ENCODE results near the gene EDN2. TPM values are rescaled to one million over a fixed set of nuclear protein-coding genes. Genes with fewer than 3 reads are reported as not detected.

EDN2 gene
- total and polyA plus RNA-seq, 4 donors: 0.10 to 0.13 TPM; not detected in 2

GRCh38 chr1:41514381-41514780, 29.9 kb upstream of the EDN2 start:
- Histone ChIP-seq H3K9me3 (ENCODE audit: control insufficient read depth in 4 of 4, low read length in 3 of 4) (no peaks in the 10 kb centered on the region), H3K27me3 (ENCODE audit: control insufficient read depth in 4 of 4, insufficient read depth in 4 of 4, low read length in 3 of 4) (no peaks in the 10 kb centered on the region), H3K4me1 (ENCODE audit: control insufficient read depth in 4 of 4, insufficient read depth in 4 of 4, low read length in 3 of 4) (peaks cover 0 to 11% (median 8%) of the 10 kb centered on the region in 4 donors), H3K36me3 (ENCODE audit: control insufficient read depth in 4 of 4, insufficient read depth in 3 of 4, low read depth in 1 of 4, low read length in 3 of 4) (no peaks in the 10 kb centered on the region), H3K27ac (ENCODE audit: low read depth in 1 of 2, low read length in 2 of 2) (no peak overlapping the region), H3K4me3 (ENCODE audit: low read depth in 1 of 3, low read length in 3 of 3) (no peak overlapping the region), H3K9ac (ENCODE audit: low read depth in 1 of 2, low read length in 2 of 2) (no peak overlapping the region)
- DNase-seq (ENCODE audit: low spot score): no peak
- TF ChIP-seq SP1 (IDR thresholded peaks at IDR 0.05) (peak; percentile 24), HNF4A (conservative IDR thresholded peaks at IDR 0.05) (peak; percentile 7 to 61), TAF1 (conservative IDR thresholded peaks at IDR 0.05) (no peak), GABPA (IDR thresholded peaks at IDR 0.05 in 1 of 2, conservative IDR thresholded peaks at IDR 0.05 in 1 of 2) (no peak)
- TF ChIP-seq, protein P1, sequence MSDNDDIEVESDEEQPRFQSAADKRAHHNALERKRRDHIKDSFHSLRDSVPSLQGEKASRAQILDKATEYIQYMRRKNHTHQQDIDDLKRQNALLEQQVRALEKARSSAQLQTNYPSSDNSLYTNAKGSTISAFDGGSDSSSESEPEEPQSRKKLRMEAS (IDR thresholded peaks at IDR 0.05): no peak
- TF ChIP-seq, protein P2, sequence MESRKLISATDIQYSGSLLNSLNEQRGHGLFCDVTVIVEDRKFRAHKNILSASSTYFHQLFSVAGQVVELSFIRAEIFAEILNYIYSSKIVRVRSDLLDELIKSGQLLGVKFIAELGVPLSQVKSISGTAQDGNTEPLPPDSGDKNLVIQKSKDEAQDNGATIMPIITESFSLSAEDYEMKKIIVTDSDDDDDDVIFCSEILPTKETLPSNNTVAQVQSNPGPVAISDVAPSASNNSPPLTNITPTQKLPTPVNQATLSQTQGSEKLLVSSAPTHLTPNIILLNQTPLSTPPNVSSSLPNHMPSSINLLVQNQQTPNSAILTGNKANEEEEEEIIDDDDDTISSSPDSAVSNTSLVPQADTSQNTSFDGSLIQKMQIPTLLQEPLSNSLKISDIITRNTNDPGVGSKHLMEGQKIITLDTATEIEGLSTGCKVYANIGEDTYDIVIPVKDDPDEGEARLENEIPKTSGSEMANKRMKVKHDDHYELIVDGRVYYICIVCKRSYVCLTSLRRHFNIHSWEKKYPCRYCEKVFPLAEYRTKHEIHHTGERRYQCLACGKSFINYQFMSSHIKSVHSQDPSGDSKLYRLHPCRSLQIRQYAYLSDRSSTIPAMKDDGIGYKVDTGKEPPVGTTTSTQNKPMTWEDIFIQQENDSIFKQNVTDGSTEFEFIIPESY (IDR thresholded peaks at IDR 0.05): no peak
- 45% methylated on average over 8 of the region's 8 CpGs for WGBS

DNA sequence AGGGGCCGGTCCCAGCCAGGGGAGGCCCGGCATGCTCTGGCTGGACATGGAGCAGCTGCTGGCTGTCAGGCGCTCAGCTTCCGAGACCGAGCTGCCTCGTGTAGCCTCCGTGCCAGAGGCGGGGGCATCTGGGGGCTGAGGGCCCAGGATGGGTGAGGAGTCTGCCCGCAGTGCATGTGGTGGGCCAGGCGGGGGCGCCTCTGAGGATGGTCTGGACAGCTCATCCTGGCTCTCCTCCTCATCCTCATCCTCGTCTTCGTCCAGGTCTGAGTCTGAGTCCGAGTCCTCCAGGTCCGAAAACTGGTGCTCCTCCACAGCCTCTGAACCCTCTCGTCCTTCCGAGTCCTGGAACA, 28.9 kb upstream of the EDN2 start:
- 87% methylated on average over 17 of the region's 17 CpGs for WGBS
- no peak for DNase-seq (ENCODE audit: low spot score)
- peaks cover 0 to 11% (median 8%) of the 10 kb centered on the region in 4 donors for H3K4me1 ChIP-seq (ENCODE audit: control insufficient read depth in 4 of 4, insufficient read depth in 4 of 4, low read length in 3 of 4)
- H3K27ac ChIP-seq (ENCODE audit: low read depth in 1 of 2, low read length in 2 of 2): no peak overlapping the region
- H3K9ac ChIP-seq (ENCODE audit: low read depth in 1 of 2, low read length in 2 of 2): no peak overlapping the region
- TF ChIP-seq SP1 (IDR thresholded peaks at IDR 0.05) (no peak), JUND (IDR thresholded peaks at IDR 0.05) (no peak), ATF3 (IDR thresholded peaks at IDR 0.05) (no peak), GABPA (IDR thresholded peaks at IDR 0.05 in 1 of 2, conservative IDR thresholded peaks at IDR 0.05 in 1 of 2) (no peak), CTCF (IDR thresholded peaks at IDR 0.05; ENCODE audit: low read depth, low read length, missing input control) (no peak), RXRA (IDR thresholded peaks at IDR 0.05) (no peak), HNF4A (conservative IDR thresholded peaks at IDR 0.05) (no peak), EGR1 (IDR thresholded peaks at IDR 0.05; ENCODE audit: low read depth in 2 of 2) (no peak), TAF1 (conservative IDR thresholded peaks at IDR 0.05) (no peak), YY1 (IDR thresholded peaks at IDR 0.05) (no peak), HNF4G (IDR thresholded peaks at IDR 0.05) (no peak), RAD21 (IDR thresholded peaks at IDR 0.05) (no peak), FOXA2 (IDR thresholded peaks at IDR 0.05) (no peak), FOXA1 (IDR thresholded peaks at IDR 0.05) (no peak), NR2F2 (IDR thresholded peaks at IDR 0.05) (no peak)
- TF ChIP-seq, protein P1 (IDR thresholded peaks at IDR 0.05): no peak
- TF ChIP-seq, protein P3, sequence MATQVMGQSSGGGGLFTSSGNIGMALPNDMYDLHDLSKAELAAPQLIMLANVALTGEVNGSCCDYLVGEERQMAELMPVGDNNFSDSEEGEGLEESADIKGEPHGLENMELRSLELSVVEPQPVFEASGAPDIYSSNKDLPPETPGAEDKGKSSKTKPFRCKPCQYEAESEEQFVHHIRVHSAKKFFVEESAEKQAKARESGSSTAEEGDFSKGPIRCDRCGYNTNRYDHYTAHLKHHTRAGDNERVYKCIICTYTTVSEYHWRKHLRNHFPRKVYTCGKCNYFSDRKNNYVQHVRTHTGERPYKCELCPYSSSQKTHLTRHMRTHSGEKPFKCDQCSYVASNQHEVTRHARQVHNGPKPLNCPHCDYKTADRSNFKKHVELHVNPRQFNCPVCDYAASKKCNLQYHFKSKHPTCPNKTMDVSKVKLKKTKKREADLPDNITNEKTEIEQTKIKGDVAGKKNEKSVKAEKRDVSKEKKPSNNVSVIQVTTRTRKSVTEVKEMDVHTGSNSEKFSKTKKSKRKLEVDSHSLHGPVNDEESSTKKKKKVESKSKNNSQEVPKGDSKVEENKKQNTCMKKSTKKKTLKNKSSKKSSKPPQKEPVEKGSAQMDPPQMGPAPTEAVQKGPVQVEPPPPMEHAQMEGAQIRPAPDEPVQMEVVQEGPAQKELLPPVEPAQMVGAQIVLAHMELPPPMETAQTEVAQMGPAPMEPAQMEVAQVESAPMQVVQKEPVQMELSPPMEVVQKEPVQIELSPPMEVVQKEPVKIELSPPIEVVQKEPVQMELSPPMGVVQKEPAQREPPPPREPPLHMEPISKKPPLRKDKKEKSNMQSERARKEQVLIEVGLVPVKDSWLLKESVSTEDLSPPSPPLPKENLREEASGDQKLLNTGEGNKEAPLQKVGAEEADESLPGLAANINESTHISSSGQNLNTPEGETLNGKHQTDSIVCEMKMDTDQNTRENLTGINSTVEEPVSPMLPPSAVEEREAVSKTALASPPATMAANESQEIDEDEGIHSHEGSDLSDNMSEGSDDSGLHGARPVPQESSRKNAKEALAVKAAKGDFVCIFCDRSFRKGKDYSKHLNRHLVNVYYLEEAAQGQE (IDR thresholded peaks at IDR 0.05): no peak
- TF ChIP-seq, protein P2 (IDR thresholded peaks at IDR 0.05): no peak
- H3K36me3 ChIP-seq (ENCODE audit: control insufficient read depth in 4 of 4, insufficient read depth in 3 of 4, low read depth in 1 of 4, low read length in 3 of 4): no peaks in the 10 kb centered on the region
- no peaks in the 10 kb centered on the region for H3K27me3 ChIP-seq (ENCODE audit: control insufficient read depth in 4 of 4, insufficient read depth in 4 of 4, low read length in 3 of 4)
- no peaks in the 10 kb centered on the region for H3K9me3 ChIP-seq (ENCODE audit: control insufficient read depth in 4 of 4, low read length in 3 of 4)
- no peak overlapping the region for H3K4me3 ChIP-seq (ENCODE audit: low read depth in 1 of 3, low read length in 3 of 3)

Measured in liver (tissue), 9 donors.